OCI-LY7 (cell line): ENCODE data around the gene COL11A2. TPM values are rescaled to one million over a fixed set of nuclear protein-coding genes. Genes with fewer than 3 reads are reported as not detected.

Source experiments
- BruUV-seq: library from RNA; stranded (reverse); fragments of 400-500 nt; replicated peaks from 2 replicates; lab custom pipeline; 2021; lab: Mats Ljungman, UMichigan
- CTCF ChIA-PET: fragments of 300-600 bp; sonication (Branson Sonifier 250); formaldehyde crosslinking; loops from one replicate; lab custom pipeline; 2022; ENCODE audit warnings: antibody characterized with exemption; ENCODE audit not compliant: unreplicated experiment; lab: Charles Lee
- POLR2A ChIA-PET: fragments of 300-600 bp; sonication (Branson Sonifier 250); formaldehyde crosslinking; loops from one replicate; lab custom pipeline; 2022; ENCODE audit warnings: antibody characterized with exemption; lab: Charles Lee
- DNase-seq: peaks from one replicate; pipeline ENCODE4 v3.0.0-alpha.2; 2015; ENCODE audit warnings: low spot score
- H2AFZ ChIP-seq: fragments of 200-600 bp; sonication (generic), shearing (Covaris generic); 2 replicates; pipeline ENCODE4 v1.6.1; 2014; ENCODE audit warnings: mild to moderate bottlenecking, antibody characterized with exemption, low read length, moderate library complexity
- H3K27ac ChIP-seq: fragments of 200-600 bp; sonication (generic); 2 replicates; pipeline ENCODE4 v1.5.1; 2014; ENCODE audit warnings: mixed run types, low read depth, mild to moderate bottlenecking, moderate library complexity, low read length, inconsistent platforms; ENCODE audit not compliant: poor library complexity, severe bottlenecking
- H3K36me3 ChIP-seq: fragments of 200-600 bp; sonication (generic); 2 replicates; pipeline ENCODE4 v1.6.1; 2014; ENCODE audit warnings: mild to moderate bottlenecking, antibody characterized with exemption, low read length, moderate library complexity, mixed read lengths; ENCODE audit not compliant: insufficient read depth
- H3K4me1 ChIP-seq: fragments of 200-600 bp; sonication (generic); 2 replicates; pipeline ENCODE4 v1.5.1; 2014; ENCODE audit warnings: mild to moderate bottlenecking, low read length; ENCODE audit not compliant: insufficient read depth, poor library complexity, severe bottlenecking
- H3K4me2 ChIP-seq: fragments of 200-600 bp; sonication (generic); 2 replicates; pipeline ENCODE4 v1.6.1; 2014; ENCODE audit warnings: mild to moderate bottlenecking, low read length
- H3K4me3 ChIP-seq: fragments of 200-600 bp; sonication (generic); 2 replicates; pipeline ENCODE4 v1.5.1; 2014; ENCODE audit warnings: mild to moderate bottlenecking, low read depth, low read length; ENCODE audit not compliant: poor library complexity, severe bottlenecking
- H3K79me2 ChIP-seq: fragments of 200-600 bp; sonication (generic); 2 replicates; pipeline ENCODE4 v1.6.1; 2016; ENCODE audit warnings: low read depth, mild to moderate bottlenecking, low read length, moderate library complexity, mixed read lengths; ENCODE audit not compliant: insufficient read depth
- H3K9me2 ChIP-seq: fragments of 200-600 bp; sonication (generic); 2 replicates; pipeline ENCODE4 v1.6.1; 2016; ENCODE audit warnings: mild to moderate bottlenecking, low read length, mixed read lengths; ENCODE audit not compliant: insufficient read depth
- H3K9me3 ChIP-seq: fragments of 200-600 bp; sonication (generic); 2 replicates; pipeline ENCODE4 v1.6.1; 2014; ENCODE audit warnings: mild to moderate bottlenecking, mixed run types, low read length, mixed read lengths
- H4K20me1 ChIP-seq: fragments of 200-600 bp; sonication (generic); 2 replicates; pipeline ENCODE4 v1.6.1; 2014; ENCODE audit warnings: mild to moderate bottlenecking, antibody characterized with exemption, low read length, moderate library complexity, mixed read lengths; ENCODE audit not compliant: insufficient read depth
- EZH2phosphoT487 ChIP-seq: fragments of 200-600 bp; sonication (generic); IDR thresholded peaks from 2 replicates; pipeline ENCODE4 v1.6.1; 2018; ENCODE audit warnings: low read depth, borderline replicate concordance, mild to moderate bottlenecking, mixed run types, antibody characterized with exemption, low read length, moderate library complexity, mixed read lengths
- intact Hi-C: fragments of 100-400 bp; cut with micrococcal nuclease; formaldehyde crosslinking; loops from one replicate; pipeline ENCODE4 v1.10.0; 2022; ENCODE audit not compliant: unreplicated experiment
- total RNA-seq, 2 experiments: library from RNA; depleted of rRNA in 1 of 2; stranded (reverse); fragments of >200 nt in 1 of 2; shearing (Covaris generic) in 1 of 2; gene quantifications; 2 replicates each; pipeline ENCODE4 v1.2.3, GENCODE V29; 2014 to 2022
- TF ChIP-seq, protein P1 (sequence below): fragments of 200-600 bp; sonication (generic); conservative IDR thresholded peaks from 2 replicates; pipeline ENCODE4 v1.5.1; 2014; ENCODE audit warnings: mild to moderate bottlenecking, antibody characterized with exemption, low read length, moderate library complexity, mixed read lengths

Gene COL11A2
- total RNA-seq, 2 experiments from 2014 or later: 4.5 to 5.2 TPM

DNA sequence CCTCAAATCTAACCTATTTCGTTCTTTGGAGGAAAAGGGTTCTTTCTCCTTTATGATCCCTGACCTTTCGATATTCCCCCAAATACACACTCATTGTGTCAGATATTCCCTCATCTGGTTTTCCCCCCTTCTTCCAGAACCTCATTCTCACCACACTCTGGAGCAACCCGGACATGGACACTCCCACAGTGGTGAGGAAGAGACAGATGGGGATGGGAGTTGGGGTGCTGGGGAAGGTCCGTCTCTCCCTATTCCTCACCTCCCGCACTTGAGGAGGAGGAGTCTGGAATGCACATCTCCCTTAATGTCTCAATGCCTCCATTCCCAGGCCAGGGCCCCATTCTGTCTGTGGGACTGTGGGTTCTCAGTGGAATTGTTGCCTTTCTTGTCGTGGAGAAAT is 9.7 kb upstream of the COL11A2 start:
- no peak overlapping the region for H3K27ac ChIP-seq
- intact Hi-C loops: loop anchor here (2.0 to 10.0 kb wide), 2 partner anchors 71 to 213 kb away; partner anchors contain the start of genes CUTA, PHF1 and RPS18

DNA sequence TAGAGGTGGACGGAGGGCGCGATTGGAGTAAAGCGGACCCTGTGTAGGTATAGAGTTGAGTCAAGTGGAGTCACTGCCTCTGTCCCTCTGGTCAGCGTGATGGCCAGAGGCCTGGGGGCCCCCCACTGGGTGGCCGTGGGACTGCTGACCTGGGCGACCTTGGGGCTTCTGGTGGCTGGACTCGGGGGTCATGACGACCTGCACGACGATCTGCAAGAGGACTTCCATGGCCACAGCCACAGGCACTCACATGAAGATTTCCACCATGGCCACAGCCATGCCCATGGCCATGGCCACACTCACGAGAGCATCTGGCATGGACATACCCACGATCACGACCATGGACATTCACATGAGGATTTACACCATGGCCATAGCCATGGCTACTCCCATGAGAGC is 8.9 kb upstream of the COL11A2 start:
- peak overlapping the region; percentile 77 for H3K27ac ChIP-seq
- H2AFZ ChIP-seq: peak overlapping the region; percentile 79; the same call in 1 of the 2 replicates
- TF ChIP-seq, protein P1, sequence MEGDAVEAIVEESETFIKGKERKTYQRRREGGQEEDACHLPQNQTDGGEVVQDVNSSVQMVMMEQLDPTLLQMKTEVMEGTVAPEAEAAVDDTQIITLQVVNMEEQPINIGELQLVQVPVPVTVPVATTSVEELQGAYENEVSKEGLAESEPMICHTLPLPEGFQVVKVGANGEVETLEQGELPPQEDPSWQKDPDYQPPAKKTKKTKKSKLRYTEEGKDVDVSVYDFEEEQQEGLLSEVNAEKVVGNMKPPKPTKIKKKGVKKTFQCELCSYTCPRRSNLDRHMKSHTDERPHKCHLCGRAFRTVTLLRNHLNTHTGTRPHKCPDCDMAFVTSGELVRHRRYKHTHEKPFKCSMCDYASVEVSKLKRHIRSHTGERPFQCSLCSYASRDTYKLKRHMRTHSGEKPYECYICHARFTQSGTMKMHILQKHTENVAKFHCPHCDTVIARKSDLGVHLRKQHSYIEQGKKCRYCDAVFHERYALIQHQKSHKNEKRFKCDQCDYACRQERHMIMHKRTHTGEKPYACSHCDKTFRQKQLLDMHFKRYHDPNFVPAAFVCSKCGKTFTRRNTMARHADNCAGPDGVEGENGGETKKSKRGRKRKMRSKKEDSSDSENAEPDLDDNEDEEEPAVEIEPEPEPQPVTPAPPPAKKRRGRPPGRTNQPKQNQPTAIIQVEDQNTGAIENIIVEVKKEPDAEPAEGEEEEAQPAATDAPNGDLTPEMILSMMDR: 0 out of 2 replicates have a peak, but pooled peaks have one; percentile 16
- TF ChIP-seq EZH2phosphoT487: no peak
- peaks cover 44% of the 10 kb centered on the region for H3K36me3 ChIP-seq
- CTCF ChIA-PET: no interaction called here
- peaks cover 63% of the 10 kb centered on the region for H3K4me1 ChIP-seq
- H3K9me2 ChIP-seq: no peaks in the 10 kb centered on the region
- no peaks in the 10 kb centered on the region; the same call in 1 of the 2 replicates for H4K20me1 ChIP-seq
- intact Hi-C loops: loop anchor here (2.0 to 10.0 kb wide), 2 partner anchors 72 to 214 kb away; partner anchors contain the start of genes CUTA, PHF1 and RPS18
- peak overlapping the region; percentile 96 for H3K4me3 ChIP-seq
- H3K9me3 ChIP-seq: no peaks in the 10 kb centered on the region
- peak overlapping the region; percentile 100 for H3K4me2 ChIP-seq
- BruUV-seq: TSS peak; percentile 91
- POLR2A ChIA-PET: no interaction called here
- DNase-seq: no peak
- peaks cover 28% of the 10 kb centered on the region; the same call in 1 of the 2 replicates for H3K79me2 ChIP-seq

More for the DNA sequence above, 9.7 kb upstream of the COL11A2 start:
- no peak for DNase-seq
- TF ChIP-seq, protein P1: no peak
- no peak for TF ChIP-seq EZH2phosphoT487
- Histone ChIP-seq H4K20me1 (no peaks in the 10 kb centered on the region; the same call in 1 of the 2 replicates), H3K79me2 (peaks cover 28% of the 10 kb centered on the region; the same call in 1 of the 2 replicates), H3K4me1 (peaks cover 63% of the 10 kb centered on the region), H3K9me3 (no peaks in the 10 kb centered on the region), H3K36me3 (peaks cover 36% of the 10 kb centered on the region), H3K4me2 (peak overlapping the region; percentile 100), H2AFZ (no peak overlapping the region), H3K9me2 (no peaks in the 10 kb centered on the region), H3K4me3 (peak overlapping the region; percentile 96)
- no TSS peak for BruUV-seq
- ChIA-PET CTCF (no interaction called here), POLR2A (no interaction called here)
